ENCODE results near the gene PACRGL. TPM values are rescaled to one million over a fixed set of nuclear protein-coding genes. Genes with fewer than 3 reads are reported as not detected.

Gene PACRGL
- total and polyA plus RNA-seq, 9 of the 15 experiments (the other 6 are each of a cell fraction or from before 2014, with no cell fraction given) = 6.6 to 55.0 (median 27.5) TPM

GRCh38 chr4:20700007-20700761 is at the start of gene PACRGL (continued):
- TF ChIP-seq ARID4B (CRISPR knock-in tag; IDR thresholded peaks at IDR 0.05) (peak; percentile 67; the same call in 1 of the 2 replicates), ZNF274 (IDR thresholded peaks at IDR 0.05; ENCODE audit: borderline replicate concordance, low read depth, low read length) (no peak), MAX (CRISPR knock-in tag; IDR thresholded peaks at IDR 0.05) (peak; percentile 95), EGR1 (conservative IDR thresholded peaks at IDR 0.05) (peak; percentile 79), RFX1 (IDR thresholded peaks at IDR 0.05) (peak; percentile 96), JUND (IDR thresholded peaks at IDR 0.05; ENCODE audit: borderline replicate concordance, low read depth, low read length) (peak; percentile 60), JUND (tag; IDR thresholded peaks at IDR 0.05; ENCODE audit: borderline replicate concordance, low read depth, low read length) (no peak; the same call in 2 of the 3 replicates), ATF1 (CRISPR knock-in tag; IDR thresholded peaks at IDR 0.05) (peak; percentile 89), ATF1 (tag; IDR thresholded peaks at IDR 0.05) (peak; percentile 98), NEUROD1 (IDR thresholded peaks at IDR 0.05; ENCODE audit: borderline replicate concordance, low read depth, low read length, partially characterized antibody) (peak; percentile 36), ATF6 (CRISPR knock-in tag; IDR thresholded peaks at IDR 0.05) (0 out of 2 replicates have a peak, but pooled peaks have one; percentile 11), MYNN (IDR thresholded peaks at IDR 0.05) (0 out of 2 replicates have a peak, but pooled peaks have one; percentile 40), MYNN (CRISPR knock-in tag; IDR thresholded peaks at IDR 0.05) (no peak)
